GOT3 (cell line): ENCODE results near the gene CHST9.
"Not testable (repeated sequence)": the region's sequence is repeated elsewhere in the genome, so short reads cannot be mapped to it uniquely, and the experiment has no call there.

Experiments
- DNase-seq: peaks from one replicate; lab custom pipeline; 2025; ENCODE audit warnings: mixed read lengths; lab: John Stamatoyannopoulos, UW

The CHST9 gene

GRCh38 chr18:26928670-26929313, 256.3 kb downstream of the CHST9 start:
- DNase-seq: no peak

- not testable (repeated sequence) for DNase-seq
These were observed 257.3 kb downstream of the CHST9 start for GRCh38 chr18:26927822-26928221.

GRCh38 chr18:26926066-26926675, 258.9 kb downstream of the CHST9 start:
- no peak for DNase-seq

- DNase-seq: no peak
These were observed 259.8 kb downstream of the CHST9 start for GRCh38 chr18:26925313-26925712.

GRCh38 chr18:26922313-26922712, 262.8 kb downstream of the CHST9 start:
- DNase-seq: no peak

GRCh38 chr18:26920644-26921043, 264.5 kb downstream of the CHST9 start:
- no peak for DNase-seq

- no peak for DNase-seq
These were observed 265.5 kb downstream of the CHST9 start for GRCh38 chr18:26919627-26920026.

- no peak for DNase-seq
These were observed 265.9 kb downstream of the CHST9 start for GRCh38 chr18:26919201-26919600.

GRCh38 chr18:26911840-26912239, 273.3 kb downstream of the CHST9 start:
- DNase-seq: no peak

GRCh38 chr18:26909599-26910290, 275.4 kb downstream of the CHST9 start:
- no peak for DNase-seq

- no peak for DNase-seq
These were observed 276.2 kb downstream of the CHST9 start for GRCh38 chr18:26908906-26909305.

GRCh38 chr18:26902291-26902690, 282.8 kb downstream of the CHST9 start:
- no peak for DNase-seq

GRCh38 chr18:26901020-26901419, 284.1 kb downstream of the CHST9 start:
- DNase-seq: no peak

- DNase-seq: no peak
These were observed 290.7 kb downstream of the CHST9 start for GRCh38 chr18:26894426-26894825.

- DNase-seq: no peak
These were observed 291.1 kb downstream of the CHST9 start for GRCh38 chr18:26893996-26894395.

- DNase-seq: no peak
These were observed 296.8 kb downstream of the CHST9 start for GRCh38 chr18:26888259-26888658.

GRCh38 chr18:26875040-26875654, 310.0 kb downstream of the CHST9 start:
- no peak for DNase-seq

- no peak for DNase-seq
These were observed 310.8 kb downstream of the CHST9 start for GRCh38 chr18:26874283-26874682.

GRCh38 chr18:26869640-26870039, 315.5 kb downstream of the CHST9 start:
- no peak for DNase-seq

GRCh38 chr18:26868968-26869586, 316.0 kb downstream of the CHST9 start:
- no peak for DNase-seq

- DNase-seq: no peak
These were observed 317.6 kb downstream of the CHST9 start for GRCh38 chr18:26867471-26867870.

GRCh38 chr18:26865557-26865956, 319.6 kb downstream of the CHST9 start, which contains the start of gene AQP4:
TSS of gene AQP4 (minus strand) at chr18:26865707. CDS start at chr18:26865689, 18 bp downstream.
- DNase-seq: no peak
